GM13977 (cell line): ENCODE data around the gene NDUFS8.

Source experiments
- DNase-seq: peaks from one replicate; pipeline ENCODE4 v3.0.0; 2012; ENCODE audit warnings: low spot score
- in situ Hi-C: fragments of 300-500 bp; cut with MboI; formaldehyde crosslinking; loops from one replicate; pipeline ENCODE4 v1.12.0; 2022; ENCODE audit warnings: low sequenced_read_pairs, low pct_unique_long_range_greater_than_20kb, mixed read lengths, inconsistent platforms; ENCODE audit not compliant: unreplicated experiment
- TF ChIP-seq, protein P1 (sequence below): IDR thresholded peaks from 2 replicates; pipeline ENCODE4 v1.5.1; 2012; ENCODE audit warnings: mild to moderate bottlenecking, control low read depth; ENCODE audit not compliant: insufficient read depth; ENCODE audit errors: extremely low read depth, missing control alignments

The NDUFS8 gene

DNA sequence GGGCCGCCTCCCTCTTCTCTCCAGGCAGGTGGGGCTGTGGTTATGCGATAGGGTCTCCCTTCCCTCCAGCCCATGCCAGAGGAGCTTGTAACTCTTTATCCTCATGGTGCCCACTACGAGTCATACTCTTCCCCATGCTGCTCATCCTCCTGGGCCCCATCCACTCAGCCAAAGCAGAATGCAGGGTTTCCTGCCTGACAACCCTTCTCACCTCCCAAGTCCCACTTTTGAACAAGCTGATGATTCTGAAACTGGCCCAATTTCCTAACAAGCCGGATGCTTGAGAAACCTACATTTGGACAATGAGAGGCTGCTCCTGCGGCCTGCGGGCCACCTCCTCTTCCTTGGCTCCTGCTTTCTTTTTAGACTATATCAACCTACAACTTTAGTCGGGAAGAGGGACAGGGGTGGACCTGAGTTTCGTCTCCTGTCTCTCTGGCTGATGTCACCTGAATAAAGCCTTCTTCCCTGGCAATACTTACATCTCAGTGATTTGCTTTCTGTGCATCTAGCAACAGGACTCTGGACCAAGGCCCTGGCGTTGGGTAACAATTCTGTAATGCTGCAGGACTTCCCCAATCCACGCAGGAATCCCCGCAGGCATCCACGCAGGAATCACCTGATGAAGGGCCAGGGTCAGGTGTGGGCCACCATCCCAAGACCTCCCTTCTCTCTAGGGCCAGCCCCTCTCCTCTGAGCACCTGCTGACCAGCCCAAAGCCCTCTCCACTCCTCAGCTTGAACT, 1.5 kb upstream of the NDUFS8 start:
- DNase-seq: no peak
- TF ChIP-seq, protein P1, sequence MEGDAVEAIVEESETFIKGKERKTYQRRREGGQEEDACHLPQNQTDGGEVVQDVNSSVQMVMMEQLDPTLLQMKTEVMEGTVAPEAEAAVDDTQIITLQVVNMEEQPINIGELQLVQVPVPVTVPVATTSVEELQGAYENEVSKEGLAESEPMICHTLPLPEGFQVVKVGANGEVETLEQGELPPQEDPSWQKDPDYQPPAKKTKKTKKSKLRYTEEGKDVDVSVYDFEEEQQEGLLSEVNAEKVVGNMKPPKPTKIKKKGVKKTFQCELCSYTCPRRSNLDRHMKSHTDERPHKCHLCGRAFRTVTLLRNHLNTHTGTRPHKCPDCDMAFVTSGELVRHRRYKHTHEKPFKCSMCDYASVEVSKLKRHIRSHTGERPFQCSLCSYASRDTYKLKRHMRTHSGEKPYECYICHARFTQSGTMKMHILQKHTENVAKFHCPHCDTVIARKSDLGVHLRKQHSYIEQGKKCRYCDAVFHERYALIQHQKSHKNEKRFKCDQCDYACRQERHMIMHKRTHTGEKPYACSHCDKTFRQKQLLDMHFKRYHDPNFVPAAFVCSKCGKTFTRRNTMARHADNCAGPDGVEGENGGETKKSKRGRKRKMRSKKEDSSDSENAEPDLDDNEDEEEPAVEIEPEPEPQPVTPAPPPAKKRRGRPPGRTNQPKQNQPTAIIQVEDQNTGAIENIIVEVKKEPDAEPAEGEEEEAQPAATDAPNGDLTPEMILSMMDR: no peak

DNA sequence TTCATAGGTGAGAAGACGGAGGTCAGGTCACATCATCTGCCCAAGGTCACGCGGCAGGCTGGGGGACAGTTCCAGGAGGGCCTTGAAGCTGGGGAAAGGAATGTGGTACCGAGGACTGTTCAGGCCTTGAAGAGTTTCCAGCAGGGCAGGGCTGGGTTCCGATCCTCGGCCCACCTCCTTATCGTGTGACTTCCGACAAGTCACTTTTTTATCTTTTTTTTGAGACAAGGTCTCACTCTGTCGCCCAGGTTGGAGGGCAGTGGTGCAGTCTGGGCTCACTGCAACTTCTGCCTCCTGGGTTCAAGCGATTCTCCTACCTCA, 623 bp downstream of the NDUFS8 start:
- TF ChIP-seq, protein P1: no peak

More for the DNA sequence above, 1.5 kb upstream of the NDUFS8 start:
- in situ Hi-C loops: no loop called here

DNA sequence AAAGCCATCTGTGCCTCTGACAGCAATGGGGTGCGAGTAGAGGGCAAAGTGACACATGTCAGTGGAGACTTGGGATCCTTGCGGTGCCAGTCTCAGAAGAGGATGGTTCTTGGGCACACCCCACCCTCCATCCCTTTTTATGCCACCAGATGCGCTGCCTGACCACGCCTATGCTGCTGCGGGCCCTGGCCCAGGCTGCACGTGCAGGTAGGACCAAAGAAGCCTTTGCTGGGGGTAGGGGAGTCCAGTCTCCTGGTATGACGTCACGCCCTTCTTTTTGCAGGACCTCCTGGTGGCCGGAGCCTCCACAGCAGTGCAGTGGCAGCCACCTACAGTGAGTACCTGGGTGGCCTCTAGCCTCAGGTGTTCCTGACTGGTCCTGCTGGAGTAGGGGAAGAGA, 1.5 kb downstream of the NDUFS8 start:
- TF ChIP-seq, protein P1: no peak
- in situ Hi-C loops: no loop called here
- DNase-seq: no peak

More for the DNA sequence above, 623 bp downstream of the NDUFS8 start:
- in situ Hi-C loops: no loop called here
- no peak for DNase-seq

DNA sequence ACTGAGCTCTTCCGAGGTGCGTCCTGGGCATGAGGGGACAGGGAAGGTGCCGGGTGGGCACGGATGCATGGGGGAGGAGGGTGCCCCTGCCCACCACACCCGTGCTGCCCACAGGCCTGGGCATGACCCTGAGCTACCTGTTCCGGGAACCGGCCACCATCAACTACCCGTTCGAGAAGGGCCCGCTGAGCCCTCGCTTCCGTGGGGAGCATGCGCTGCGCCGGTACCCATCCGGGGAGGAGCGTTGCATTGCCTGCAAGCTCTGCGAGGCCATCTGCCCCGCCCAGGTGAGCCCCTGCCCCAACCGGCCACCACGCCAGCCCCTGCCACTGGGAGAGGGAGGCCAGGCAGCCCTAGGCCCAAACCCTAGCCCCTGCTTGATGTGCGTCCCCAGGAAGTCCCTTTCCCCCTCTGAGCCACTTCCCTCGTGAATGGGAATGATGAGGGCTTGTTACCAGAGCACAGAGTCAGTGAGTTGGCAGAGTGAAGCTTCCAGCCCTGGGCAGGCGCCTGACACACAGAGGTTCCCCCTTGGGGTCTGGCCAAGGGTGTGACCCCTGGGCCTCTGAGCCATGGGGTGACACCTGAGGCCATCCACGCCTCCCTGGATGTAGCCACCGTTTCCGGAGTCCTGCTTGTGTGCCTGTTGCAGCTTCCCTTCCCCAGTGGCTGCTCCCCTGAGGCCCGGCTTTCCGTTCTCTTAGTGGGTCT, 2.7 kb downstream of the NDUFS8 start:
- TF ChIP-seq, protein P1: no peak
- in situ Hi-C loops: no loop called here
- no peak for DNase-seq

DNA sequence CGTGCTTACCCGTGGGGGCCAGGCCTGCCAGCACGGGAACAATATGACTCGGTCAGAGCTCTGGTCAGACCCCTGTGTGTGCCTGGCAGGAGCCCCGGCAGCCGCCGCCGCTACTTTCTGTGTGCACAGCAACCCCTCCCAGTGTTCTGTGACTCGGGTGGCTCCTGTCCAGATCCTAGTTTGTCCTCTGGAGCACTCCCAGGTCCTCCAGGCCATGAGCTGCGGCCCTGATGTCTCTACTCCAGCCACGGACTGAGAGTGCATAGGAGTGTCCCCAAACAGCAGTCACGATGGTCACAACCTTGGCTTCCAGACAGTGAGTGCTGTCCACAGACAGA, 3.2 kb downstream of the NDUFS8 start:
- TF ChIP-seq, protein P1: no peak
- in situ Hi-C loops: no loop called here
- DNase-seq: no peak

DNA sequence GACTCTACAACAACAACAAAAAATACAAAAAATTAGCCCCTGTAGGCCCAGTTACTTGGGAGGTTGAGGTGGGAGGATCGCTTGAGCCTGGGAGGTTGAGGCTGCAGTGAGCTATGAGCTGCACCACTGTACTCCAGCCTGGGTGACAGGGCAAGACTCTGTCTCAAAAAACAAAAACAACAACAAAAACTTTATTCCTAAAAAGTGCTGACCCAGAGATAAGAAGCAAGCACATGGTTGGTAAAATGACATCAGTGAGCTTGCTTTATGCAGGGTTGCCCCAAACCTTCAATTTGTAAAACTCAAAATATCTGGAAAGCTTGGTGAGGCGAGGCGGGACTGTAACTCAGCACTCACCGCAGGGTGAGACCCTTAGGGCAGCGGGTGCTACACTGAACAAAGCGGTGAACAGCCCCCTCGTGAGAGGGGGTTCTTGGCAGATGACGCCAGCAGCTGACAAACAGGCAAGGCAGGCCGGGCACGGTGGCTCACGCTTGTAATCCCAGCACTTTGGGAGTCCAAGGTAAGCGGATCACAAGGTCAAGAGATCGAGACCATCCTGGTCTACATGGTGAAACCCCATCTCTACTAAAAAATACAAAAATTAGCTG, 4.9 kb downstream of the NDUFS8 start:
- TF ChIP-seq, protein P1: no peak
- in situ Hi-C loops: no loop called here
- DNase-seq: no peak
